H1 (cell line): ENCODE measurements around the gene PTPN3. TPM values are rescaled to one million over a fixed set of nuclear protein-coding genes. Genes with fewer than 3 reads are reported as not detected.

Experiments used
- CTCF ChIA-PET: fragments of 300-600 bp; sonication (Branson Sonifier 250); formaldehyde crosslinking; loops from one replicate; lab custom pipeline; 2021; ENCODE audit not compliant: partially characterized antibody; lab: Charles Lee
- POLR2A ChIA-PET: fragments of 300-600 bp; sonication (Branson Sonifier 250); formaldehyde crosslinking; loops from one replicate; lab custom pipeline; 2021; ENCODE audit warnings: inconsistent platforms; ENCODE audit not compliant: partially characterized antibody; lab: Charles Lee
- DNase-seq, 2 experiments: peaks; one replicate each; pipeline versions ENCODE4 v3.0.0 to v3.0.0-alpha.2; 2010 to 2022; ENCODE audit warnings: low spot score in 2 of 2, low read depth in 1 of 2, mixed read lengths in 1 of 2
- FAIRE-seq: peaks from 2 replicates; lab custom pipeline; 2011; peaks lifted over from hg19 to GRCh38; lab: Jason Lieb, UNC
- H2AFZ ChIP-seq: 2 replicates; pipeline ENCODE4 v1.8.1; 2012; ENCODE audit warnings: low read length, inconsistent platforms
- H2AK5ac ChIP-seq: 2 replicates; pipeline ENCODE4 v1.6.1; 2013; ENCODE audit warnings: low read depth, low read length
- H2BK120ac ChIP-seq: replicated peaks from 2 replicates; pipeline ENCODE3; 2013; ENCODE audit warnings: low read depth, low read length, inconsistent platforms
- H2BK12ac ChIP-seq: 2 replicates; pipeline ENCODE4 v1.6.1; 2013; ENCODE audit warnings: low read depth, low read length
- H2BK15ac ChIP-seq: 2 replicates; pipeline ENCODE4 v1.6.1; 2013; ENCODE audit warnings: low read length
- H2BK20ac ChIP-seq: 2 replicates; pipeline ENCODE4 v1.6.1; 2013; ENCODE audit warnings: low read length
- H2BK5ac ChIP-seq: 2 replicates; pipeline ENCODE4 v1.6.1; 2013; ENCODE audit warnings: low read depth, low read length
- H3K14ac ChIP-seq: 2 replicates; pipeline ENCODE4 v1.6.1; 2013; ENCODE audit warnings: inconsistent platforms; ENCODE audit not compliant: insufficient read length
- H3K18ac ChIP-seq: 2 replicates; pipeline ENCODE4 v1.6.1; 2013; ENCODE audit warnings: low read length; ENCODE audit errors: extremely low read depth
- H3K23ac ChIP-seq: 2 replicates; pipeline ENCODE4 v1.6.1; 2013; ENCODE audit warnings: inconsistent platforms; ENCODE audit not compliant: insufficient read length
- H3K23me2 ChIP-seq: 2 replicates; pipeline ENCODE4 v1.6.1; 2013; ENCODE audit warnings: low read depth, low read length
- H3K27ac ChIP-seq: 2 replicates; pipeline ENCODE4 v1.6.1; 2011; ENCODE audit warnings: low read depth, low read length, inconsistent platforms
- H3K27me3 ChIP-seq, 4 experiments: replicated peaks in 1 of 4; 1 replicate in 1 of 4; 2 replicates in 3 of 4; pipeline versions ENCODE4 v1.6.1 to v1.8.1; 2011 to 2013; ENCODE audit warnings: low read length in 3 of 4, mild to moderate bottlenecking in 3 of 4, inconsistent platforms in 2 of 4, mixed read lengths in 2 of 4, moderate library complexity in 1 of 4; ENCODE audit not compliant: control insufficient read depth in 3 of 4, insufficient read depth in 3 of 4; ENCODE audit errors: extremely low read depth in 1 of 4
- H3K36me3 ChIP-seq, 4 experiments: 2 replicates each; pipeline versions ENCODE4 v1.6.1 to v1.8.1; 2011 to 2013; ENCODE audit warnings: mild to moderate bottlenecking in 4 of 4, low read length in 3 of 4, moderate library complexity in 2 of 4, control low read depth in 1 of 4, inconsistent platforms in 1 of 4; ENCODE audit not compliant: insufficient read depth in 4 of 4, control insufficient read depth in 2 of 4
- H3K4ac ChIP-seq: replicated peaks from 2 replicates; pipeline ENCODE3; 2013; ENCODE audit warnings: low read length, low read depth, mixed read lengths, inconsistent platforms; ENCODE audit not compliant: insufficient read length
- H3K4me1 ChIP-seq, 4 experiments: replicated peaks in 1 of 4; 1 replicate in 1 of 4; 2 replicates in 3 of 4; pipeline versions ENCODE4 v1.6.1 to v1.8.1; 2011 to 2013; ENCODE audit warnings: low read length in 3 of 4, inconsistent platforms in 2 of 4, mixed read lengths in 1 of 4; ENCODE audit not compliant: insufficient read depth in 4 of 4, control insufficient read depth in 3 of 4
- H3K4me2 ChIP-seq, 2 experiments: 2 replicates each; pipeline versions ENCODE4 v1.6.1 to v1.8.1; 2011 to 2013; ENCODE audit warnings: low read depth in 2 of 2, low read length in 2 of 2, control low read depth in 1 of 2, inconsistent platforms in 1 of 2, mild to moderate bottlenecking in 1 of 2; ENCODE audit not compliant: insufficient read depth in 1 of 2
- H3K4me3 ChIP-seq, 4 experiments: fragments of 200-600, 300-600 bp in 1 of 4; sonication (generic), shearing (Covaris generic), sonication (Bioruptor Twin) in 1 of 4; 2 replicates each; pipeline versions ENCODE4 v1.5.1 to v1.8.1; 2011 to 2016; ENCODE audit warnings: low read length in 4 of 4, low read depth in 3 of 4, control low read depth in 2 of 4, inconsistent platforms in 2 of 4, mild to moderate bottlenecking in 2 of 4, mixed read lengths in 1 of 4, moderate library complexity in 1 of 4; ENCODE audit not compliant: insufficient read depth in 2 of 4; ENCODE audit errors: extremely low read depth in 1 of 4
- H3K56ac ChIP-seq: replicated peaks from 2 replicates; pipeline ENCODE3; 2013; ENCODE audit warnings: low read depth, mild to moderate bottlenecking, mixed read lengths, low read length, inconsistent platforms; ENCODE audit not compliant: insufficient read length
- H3K79me1 ChIP-seq: 2 replicates; pipeline ENCODE4 v1.6.1; 2013; ENCODE audit warnings: low read depth, low read length, control low read depth
- H3K79me2 ChIP-seq, 2 experiments: 2 replicates each; pipeline versions ENCODE4 v1.6.1 to v1.8.1; 2012 to 2013; ENCODE audit warnings: low read length in 2 of 2, mild to moderate bottlenecking in 2 of 2, inconsistent platforms in 1 of 2; ENCODE audit not compliant: insufficient read depth in 2 of 2, control insufficient read depth in 1 of 2
- H3K9ac ChIP-seq, 4 experiments: replicated peaks in 1 of 4; 1 replicate in 1 of 4; 2 replicates in 3 of 4; pipeline versions ENCODE4 v1.6.1 to v1.8.1; 2011 to 2013; ENCODE audit warnings: low read depth in 3 of 4, low read length in 3 of 4, control low read depth in 2 of 4, mild to moderate bottlenecking in 2 of 4, moderate library complexity in 2 of 4, inconsistent platforms in 1 of 4; ENCODE audit errors: extremely low read depth in 1 of 4
- H3K9me3 ChIP-seq, 2 experiments: 2 replicates each; pipeline versions ENCODE4 v1.6.1 to v1.8.1; 2012 to 2013; ENCODE audit warnings: mild to moderate bottlenecking in 2 of 2, moderate library complexity in 2 of 2, control low read depth in 1 of 2, inconsistent platforms in 1 of 2, low read depth in 1 of 2, low read length in 1 of 2, mixed read lengths in 1 of 2; ENCODE audit not compliant: insufficient read depth in 2 of 2
- H4K20me1 ChIP-seq, 2 experiments: replicated peaks in 1 of 2; 2 replicates each; pipeline versions ENCODE3 to v1.8.1; 2011 to 2013; ENCODE audit warnings: inconsistent platforms in 2 of 2, low read length in 2 of 2, mild to moderate bottlenecking in 1 of 2; ENCODE audit not compliant: insufficient read depth in 2 of 2, control insufficient read depth in 1 of 2
- H4K5ac ChIP-seq: 2 replicates; pipeline ENCODE4 v1.6.1; 2013; ENCODE audit warnings: low read length, low read depth, mixed read lengths, inconsistent platforms; ENCODE audit not compliant: insufficient read length
- H4K8ac ChIP-seq: 2 replicates; pipeline ENCODE4 v1.8.0; 2013; ENCODE audit warnings: mild to moderate bottlenecking, moderate library complexity, low read length, inconsistent platforms; ENCODE audit not compliant: insufficient read depth; ENCODE audit errors: extremely low read depth
- H4K91ac ChIP-seq: replicated peaks from 2 replicates; pipeline ENCODE3; 2013; ENCODE audit warnings: low read length, mixed read lengths, inconsistent platforms; ENCODE audit not compliant: insufficient read length
- BRCA1 ChIP-seq: IDR thresholded peaks from 2 replicates; pipeline ENCODE4 v1.6.1; 2012; ENCODE audit warnings: low read depth, low read length, improper control_type of control experiment
- CEBPB ChIP-seq: IDR thresholded peaks from 2 replicates; pipeline ENCODE4 v1.6.1; 2012; ENCODE audit warnings: low read depth, low read length
- CHD1 ChIP-seq: IDR thresholded peaks from 2 replicates; pipeline ENCODE4 v1.6.1; 2012; ENCODE audit warnings: low read depth, low read length, improper control_type of control experiment
- JUN ChIP-seq: IDR thresholded peaks from 2 replicates; pipeline ENCODE4 v1.6.1; 2011; ENCODE audit warnings: low read depth, mild to moderate bottlenecking, improper control_type of control experiment, low read length
- KDM1A ChIP-seq: fragments of 200-600, 300-600 bp; sonication (generic); IDR thresholded peaks from 2 replicates; pipeline ENCODE4 v1.7.1; 2016; ENCODE audit warnings: mild to moderate bottlenecking, low read length, borderline replicate concordance
- POU5F1 ChIP-seq: IDR thresholded peaks from 2 replicates; pipeline ENCODE4 v1.6.1; 2011; ENCODE audit warnings: low read depth, mild to moderate bottlenecking, low read length, moderate library complexity
- SIRT6 ChIP-seq: IDR thresholded peaks from one replicate; pipeline ENCODE4 v1.7.1; 2012; ENCODE audit warnings: low read length, inconsistent platforms
- SIX5 ChIP-seq: IDR thresholded peaks from 2 replicates; pipeline ENCODE4 v1.6.1; 2011; ENCODE audit warnings: mild to moderate bottlenecking, low read depth, low read length
- SP2 ChIP-seq: IDR thresholded peaks from 2 replicates; pipeline ENCODE4 v1.6.1; 2012; ENCODE audit warnings: mild to moderate bottlenecking, low read length, inconsistent platforms
- SP4 ChIP-seq: IDR thresholded peaks from 2 replicates; pipeline ENCODE4 v1.6.1; 2012; ENCODE audit warnings: low read length, inconsistent platforms
- YY1 ChIP-seq: IDR thresholded peaks from 2 replicates; pipeline ENCODE4 v1.6.1; 2011; ENCODE audit warnings: low read depth, mild to moderate bottlenecking, low read length
- WGBS, 2 experiments: shearing (Covaris generic) in 1 of 2; methylation state at CpG; one replicate each; pipeline versions ENCODE4 v1.1.6 to v1.1.7; 2013 to 2015; ENCODE audit warnings: low lambda C conversion rate in 2 of 2, mixed read lengths in 2 of 2, inconsistent platforms in 1 of 2, low coverage in 1 of 2, missing lambda C conversion rate in 1 of 2; ENCODE audit not compliant: insufficient replicate concordance in 2 of 2, insufficient coverage in 1 of 2, insufficient read length in 1 of 2; ENCODE audit errors: extremely low coverage in 1 of 2, missing lambda C conversion rate in 1 of 2; 5-methylcytosine and 5-hydroxymethylcytosine counted together
- polyA plus RNA-seq, 7 experiments: library from polyadenylated mRNA; depleted of rRNA in 3 of 7; stranded (reverse) in 5 of 7; unstranded in 2 of 7; fragments of >200 nt in 5 of 7; fragments of 200-250 nt in 2 of 7; gene quantifications; 1 replicate in 5 of 7; 2 replicates in 1 of 7; 4 replicates in 1 of 7; pipeline versions ENCODE4 v1.2.1 to v1.2.3, GENCODE V29; 2011 to 2013; ENCODE audit warnings: missing spikeins in 2 of 7, mixed read lengths in 2 of 7
- total RNA-seq: library from RNA; stranded (reverse); fragmentation: NEBNext Ultra II Directional; extraction: Animal tissue kit (Norgen Biotek cat#: 25700); gene quantifications from 2 replicates; pipeline ENCODE4 v1.2.1, GENCODE V29; 2021
- TF ChIP-seq, protein P1 (sequence below): IDR thresholded peaks from 2 replicates; pipeline ENCODE4 v1.6.1; 2012; ENCODE audit warnings: inconsistent platforms
- TF ChIP-seq, protein P2 (sequence below): IDR thresholded peaks from 2 replicates; pipeline ENCODE4 v1.6.1; 2011; ENCODE audit warnings: low read depth, mild to moderate bottlenecking, low read length; ENCODE audit not compliant: insufficient read depth

PTPN3 gene
- total and polyA plus RNA-seq, 2 of the 8 experiments (the other 6 are each of a cell fraction or from before 2014, with no cell fraction given): 2.9 to 3.7 TPM

DNA sequence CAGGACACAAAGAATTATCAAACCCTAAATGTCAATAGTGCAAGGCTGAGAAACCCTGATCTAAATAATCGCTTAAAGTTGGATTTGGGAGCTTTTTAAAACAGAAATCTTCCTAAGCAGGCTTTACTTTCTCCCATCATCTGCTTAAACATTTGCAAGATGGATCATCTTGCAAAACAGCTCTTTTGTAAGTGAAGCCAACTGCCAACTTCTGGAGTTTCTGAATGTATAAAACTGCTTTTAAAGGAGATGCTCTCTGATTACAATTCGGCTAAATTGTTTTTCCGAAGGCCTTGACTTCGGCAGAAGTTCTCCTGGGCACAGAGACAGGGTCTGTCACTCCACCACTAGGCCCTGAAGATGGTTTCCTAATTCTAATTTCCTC, 1.3 kb downstream of the PTPN3 start:
- POLR2A ChIA-PET: interaction anchor here (0.6 to 1.3 kb wide), 2 partner anchors 22 to 563 kb away, joined by 3 read pairs; partner anchors contain the start of gene ELP1
- 96% methylated on average over 4 of the region's 4 CpGs; no CpG with 5 or more reads in 1 of the 2 experiments for WGBS, 2 experiments
- H3K27ac ChIP-seq: no peak overlapping the region
- H3K23me2 ChIP-seq: peaks cover 10% of the 10 kb centered on the region; the same call in 1 of the 2 replicates
- H3K4me1 ChIP-seq: peaks cover 2 to 5% (median 4%) of the 10 kb centered on the region in 4 experiments; a peak in 6 of 7 replicates
- no peak overlapping the region for H2BK12ac ChIP-seq
- no peak overlapping the region for H3K4ac ChIP-seq
- no peak overlapping the region for H2AFZ ChIP-seq
- H3K9ac ChIP-seq: no peak overlapping the region
- no peaks in the 10 kb centered on the region for H3K36me3 ChIP-seq
- CTCF ChIA-PET: interaction anchor here (0.6 to 1.5 kb wide), 8 partner anchors 8 to 372 kb away, joined by 3 to 5 read pairs (median 3); no protein-coding TSS in a partner anchor
- no peaks in the 10 kb centered on the region for H3K9me3 ChIP-seq
- no peak overlapping the region for H4K5ac ChIP-seq
- H2AK5ac ChIP-seq: no peak overlapping the region
- FAIRE-seq: no peak
- peak overlapping the region in 1 of 4 experiments; percentile 72; a peak in 1 of 8 replicates for H3K4me3 ChIP-seq
- no peaks in the 10 kb centered on the region for H3K79me2 ChIP-seq
- no peak overlapping the region for H3K18ac ChIP-seq
- H4K20me1 ChIP-seq: peaks cover 0 to 2% of the 10 kb centered on the region in 2 experiments
- H3K23ac ChIP-seq: no peak overlapping the region
- no peak overlapping the region for H3K14ac ChIP-seq
- H2BK5ac ChIP-seq: no peak overlapping the region
- H3K4me2 ChIP-seq: peak overlapping the region in 1 of 2 experiments; percentile 59; a peak in 1 of 4 replicates
- no peak overlapping the region for H2BK120ac ChIP-seq
- H3K56ac ChIP-seq: no peak overlapping the region
- H3K79me1 ChIP-seq: no peaks in the 10 kb centered on the region; the same call in 1 of the 2 replicates
- H3K27me3 ChIP-seq: peaks cover 25 to 47% (median 37%) of the 10 kb centered on the region in 4 experiments
- H4K8ac ChIP-seq: no peak overlapping the region
- no peak overlapping the region for H4K91ac ChIP-seq
- DNase-seq: no peak
- no peak overlapping the region for H2BK20ac ChIP-seq
- no peak overlapping the region for H2BK15ac ChIP-seq
- TF ChIP-seq SP4 (no peak), CHD1 (no peak), CEBPB (no peak), SIRT6 (no peak), JUN (no peak), POU5F1 (no peak), BRCA1 (no peak), SIX5 (no peak), KDM1A (no peak), SP2 (no peak), YY1 (no peak)
- TF ChIP-seq, protein P1, sequence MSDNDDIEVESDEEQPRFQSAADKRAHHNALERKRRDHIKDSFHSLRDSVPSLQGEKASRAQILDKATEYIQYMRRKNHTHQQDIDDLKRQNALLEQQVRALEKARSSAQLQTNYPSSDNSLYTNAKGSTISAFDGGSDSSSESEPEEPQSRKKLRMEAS: no peak
- TF ChIP-seq, protein P2, sequence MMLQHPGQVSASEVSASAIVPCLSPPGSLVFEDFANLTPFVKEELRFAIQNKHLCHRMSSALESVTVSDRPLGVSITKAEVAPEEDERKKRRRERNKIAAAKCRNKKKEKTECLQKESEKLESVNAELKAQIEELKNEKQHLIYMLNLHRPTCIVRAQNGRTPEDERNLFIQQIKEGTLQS: no peak
